GM23338 (cell line): ENCODE data around the gene ELFN1. TPM values are rescaled to one million over a fixed set of nuclear protein-coding genes. Genes with fewer than 3 reads are reported as not detected.
A peak's percentile ranks its signal among the peaks of the same experiment; 100 is the strongest.

Experiments
- ATAC-seq: fragments of 200-7000 bp; cut with Tn5 transposase; 3 replicates; pipeline ENCODE4 v1.9.1; 2020
- DNase-seq: peaks from one replicate; pipeline ENCODE4 v3.0.0-alpha.2; 2015; ENCODE audit warnings: low spot score
- H2AFZ ChIP-seq: fragments of 200-600 bp; sonication (generic); 2 replicates; pipeline ENCODE4 v1.8.0; 2016; ENCODE audit warnings: antibody characterized with exemption, mild to moderate bottlenecking, moderate library complexity
- H3F3A ChIP-seq: fragments of 200-600 bp; sonication (generic); replicated peaks from 2 replicates; pipeline ENCODE4 v1.8.0; 2017; ENCODE audit warnings: antibody characterized with exemption, mixed run types, low read depth
- H3K27ac ChIP-seq: fragments of 200-600 bp; sonication (generic); 2 replicates; pipeline ENCODE4 v1.6.1; 2016; ENCODE audit warnings: low read depth
- H3K27me3 ChIP-seq: fragments of 200-600 bp; sonication (generic); 2 replicates; pipeline ENCODE4 v1.8.0; 2016; ENCODE audit warnings: mild to moderate bottlenecking, mixed run types, moderate library complexity; ENCODE audit not compliant: insufficient read depth
- H3K36me3 ChIP-seq: fragments of 200-600 bp; sonication (generic); 2 replicates; pipeline ENCODE4 v1.8.0; 2016; ENCODE audit warnings: mild to moderate bottlenecking; ENCODE audit not compliant: insufficient read depth
- H3K4me1 ChIP-seq: fragments of 200-600 bp; sonication (generic); 2 replicates; pipeline ENCODE4 v1.8.0; 2016; ENCODE audit warnings: mild to moderate bottlenecking, moderate library complexity; ENCODE audit not compliant: insufficient read depth
- H3K4me2 ChIP-seq: fragments of 200-600 bp; sonication (generic); 2 replicates; pipeline ENCODE4 v1.7.1; 2017; ENCODE audit warnings: mixed run types
- H3K4me3 ChIP-seq: fragments of 200-600 bp; sonication (generic); 2 replicates; pipeline ENCODE4 v1.6.1; 2016; ENCODE audit warnings: mixed run types
- H3K79me2 ChIP-seq: fragments of 200-600 bp; sonication (generic); replicated peaks from 2 replicates; pipeline ENCODE4 v1.8.0; 2017; ENCODE audit warnings: mild to moderate bottlenecking; ENCODE audit not compliant: insufficient read depth
- H3K9me2 ChIP-seq: fragments of 200-600 bp; sonication (generic); 2 replicates; pipeline ENCODE4 v1.8.0; 2017; ENCODE audit not compliant: insufficient read depth
- H4K20me1 ChIP-seq: fragments of 200-600 bp; sonication (generic); replicated peaks from 2 replicates; pipeline ENCODE4 v1.8.0; 2017; ENCODE audit warnings: mild to moderate bottlenecking; ENCODE audit not compliant: insufficient read depth
- H3K27ac Mint-ChIP-seq: 2 replicates; pipeline ENCODE4 v1.8.0; 2020; ENCODE audit warnings: inconsistent platforms, mild to moderate bottlenecking, moderate library complexity, mixed read lengths
- H3K27me3 Mint-ChIP-seq: 3 replicates; pipeline ENCODE4 v1.8.0; 2022; ENCODE audit warnings: low read depth, mild to moderate bottlenecking, moderate library complexity, mixed read lengths, inconsistent platforms; ENCODE audit not compliant: insufficient read depth, poor library complexity
- H3K36me3 Mint-ChIP-seq: 3 replicates; pipeline ENCODE4 v1.8.0; 2021; ENCODE audit warnings: low read depth, mild to moderate bottlenecking, inconsistent platforms, moderate library complexity, mixed read lengths
- H3K4me1 Mint-ChIP-seq: 3 replicates; pipeline ENCODE4 v1.8.0; 2020; ENCODE audit warnings: mild to moderate bottlenecking, inconsistent platforms, mixed read lengths
- H3K4me3 Mint-ChIP-seq: 3 replicates; pipeline ENCODE4 v1.8.0; 2021; ENCODE audit warnings: moderate library complexity, mild to moderate bottlenecking, inconsistent platforms, mixed read lengths
- H3K9me3 Mint-ChIP-seq: 3 replicates; pipeline ENCODE4 v1.8.0; 2020; ENCODE audit warnings: moderate library complexity, mild to moderate bottlenecking, inconsistent platforms, mixed read lengths
- CREB1 ChIP-seq: fragments of 250-450 bp; sonication (Bioruptor Pico); IDR thresholded peaks from 2 replicates; pipeline ENCODE4 v1.5.0; 2020; ENCODE audit warnings: low read depth, mild to moderate bottlenecking, moderate library complexity
- CTCF ChIP-seq, 2 experiments: fragments of 200-600 bp in 1 of 2; sonication (generic) in 1 of 2; conservative IDR thresholded peaks; 2 replicates each; pipeline versions ENCODE4 v1.5.1 to v1.6.1; 2016 to 2017; ENCODE audit warnings: antibody characterized with exemption in 2 of 2, low read depth in 2 of 2, mild to moderate bottlenecking in 2 of 2, moderate library complexity in 1 of 2
- ETS1 ChIP-seq: IDR thresholded peaks from 2 replicates; pipeline ENCODE4 v1.6.1; 2016; ENCODE audit warnings: antibody characterized with exemption
- EZH2 ChIP-seq: fragments of 200-600 bp; sonication (generic); IDR thresholded peaks from one replicate; pipeline ENCODE4 v1.8.0; 2017; ENCODE audit warnings: antibody characterized with exemption, mild to moderate bottlenecking, low read depth; ENCODE audit not compliant: unreplicated experiment
- EZH2phosphoT487 ChIP-seq: fragments of 200-600 bp; sonication (generic); IDR thresholded peaks from one replicate; pipeline ENCODE4 v1.8.1; 2018; ENCODE audit warnings: antibody characterized with exemption; ENCODE audit not compliant: unreplicated experiment
- JUNB ChIP-seq: IDR thresholded peaks from one replicate; pipeline ENCODE4 v1.6.1; 2016; ENCODE audit warnings: antibody characterized with exemption; ENCODE audit not compliant: unreplicated experiment
- NANOG ChIP-seq: IDR thresholded peaks from 2 replicates; pipeline ENCODE4 v1.6.1; 2016; ENCODE audit warnings: antibody characterized with exemption, borderline replicate concordance
- POLR2AphosphoS5 ChIP-seq: IDR thresholded peaks from 2 replicates; pipeline ENCODE4 v1.6.1; 2016; ENCODE audit warnings: antibody characterized with exemption, low read depth
- STAT1 ChIP-seq: IDR thresholded peaks from one replicate; pipeline ENCODE4 v1.6.1; 2016; ENCODE audit warnings: antibody characterized with exemption; ENCODE audit not compliant: unreplicated experiment
- ZNF114 ChIP-seq: fragments of 250-450 bp; sonication (Bioruptor Pico); IDR thresholded peaks from 2 replicates; pipeline ENCODE4 v1.5.0; 2020; ENCODE audit warnings: mild to moderate bottlenecking, moderate library complexity
- ZNF331 ChIP-seq: fragments of 250-450 bp; sonication (Bioruptor Pico); IDR thresholded peaks from 2 replicates; pipeline ENCODE4 v1.5.0; 2020; ENCODE audit warnings: low read depth, mild to moderate bottlenecking, moderate library complexity
- ZNF462 ChIP-seq: fragments of 250-450 bp; sonication (Bioruptor Pico); IDR thresholded peaks from 2 replicates; pipeline ENCODE4 v1.5.0; 2020; ENCODE audit warnings: mild to moderate bottlenecking, moderate library complexity
- polyA plus RNA-seq: library from polyadenylated mRNA; unstranded; fragments of >200 nt; fragmentation: Nextera tagmentation; extraction: Ambion mirVana; gene quantifications from 2 replicates; pipeline ENCODE4 v1.2.1, GENCODE V29; 2016
- total RNA-seq: library from RNA; depleted of rRNA; stranded (reverse); fragments of >200 nt; shearing (Covaris generic); gene quantifications from 2 replicates; pipeline ENCODE4 v1.2.3, GENCODE V29; 2014
- TF ChIP-seq, protein P1 (sequence below): IDR thresholded peaks from one replicate; pipeline ENCODE4 v1.6.1; 2018; ENCODE audit warnings: antibody characterized with exemption; ENCODE audit not compliant: unreplicated experiment

Gene ELFN1
- total and polyA plus RNA-seq, 2 experiments from 2014 or later, result 0.08 to 3.5 TPM

DNA sequence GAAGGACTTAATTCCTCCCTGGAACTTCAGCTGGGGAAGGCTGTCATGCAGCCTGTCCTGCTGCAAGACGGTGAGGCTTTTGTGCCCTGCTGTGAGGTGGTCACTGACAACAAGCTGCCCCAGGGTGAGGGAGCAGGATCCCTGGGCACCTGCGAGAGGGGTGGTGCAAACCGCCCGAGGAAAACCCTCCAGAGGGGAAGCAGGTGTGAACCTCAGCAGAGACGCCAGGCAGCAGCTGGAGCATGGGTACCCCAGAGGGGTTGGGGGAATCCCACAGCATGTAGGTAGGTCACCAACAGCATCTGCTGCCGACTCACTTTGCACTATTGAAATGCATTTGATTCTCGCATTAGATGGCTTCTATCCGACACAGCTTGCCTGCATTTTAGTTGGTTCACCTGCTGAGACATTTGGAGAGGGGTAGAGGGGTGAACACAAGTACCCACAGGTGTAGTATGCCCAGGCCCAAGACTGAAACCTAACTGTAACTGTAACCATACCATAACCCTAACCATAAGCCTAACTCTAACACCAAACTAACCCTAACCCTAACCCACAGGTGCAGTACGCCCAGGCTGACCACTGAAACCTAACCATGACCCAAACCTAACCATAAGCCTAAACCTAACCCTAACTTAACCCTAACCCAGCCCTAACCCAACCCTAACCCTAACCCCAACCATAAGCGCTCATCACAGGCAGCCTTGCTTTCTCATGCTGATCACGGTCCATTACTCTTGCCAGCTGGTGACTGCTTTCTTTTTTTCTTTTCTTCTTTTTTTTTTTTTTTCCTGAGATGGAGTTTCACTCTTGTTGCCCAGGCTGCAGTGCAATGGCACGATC is 85.9 kb downstream of the ELFN1 start:
- Mint-ChIP-seq H3K27ac (no peak overlapping the region), H3K4me3 (no peak overlapping the region; the same call in 2 of the 3 replicates), H3K27me3 (peaks cover 44% of the 10 kb centered on the region), H3K4me1 (peaks cover 17% of the 10 kb centered on the region), H3K36me3 (no peaks in the 10 kb centered on the region), H3K9me3 (no peaks in the 10 kb centered on the region; the same call in 2 of the 3 replicates)
- ATAC-seq, result peak; percentile 76
- H4K20me1 ChIP-seq, result no peaks in the 10 kb centered on the region
- no peak overlapping the region for H3K4me2 ChIP-seq
- H3F3A ChIP-seq, result no peaks in the 10 kb centered on the region
- no peak overlapping the region for H2AFZ ChIP-seq
- no peak for TF ChIP-seq CTCF (conservative IDR thresholded peaks at IDR 0.05; ENCODE audit: low read depth in 2 of 2)
- TF ChIP-seq POLR2AphosphoS5, result no peak
- no peak for TF ChIP-seq JUNB
- no peak for TF ChIP-seq STAT1
- no peak for TF ChIP-seq ETS1
- no peak for TF ChIP-seq ZNF114 (CRISPR knock-in tag)
- TF ChIP-seq, protein P1, sequence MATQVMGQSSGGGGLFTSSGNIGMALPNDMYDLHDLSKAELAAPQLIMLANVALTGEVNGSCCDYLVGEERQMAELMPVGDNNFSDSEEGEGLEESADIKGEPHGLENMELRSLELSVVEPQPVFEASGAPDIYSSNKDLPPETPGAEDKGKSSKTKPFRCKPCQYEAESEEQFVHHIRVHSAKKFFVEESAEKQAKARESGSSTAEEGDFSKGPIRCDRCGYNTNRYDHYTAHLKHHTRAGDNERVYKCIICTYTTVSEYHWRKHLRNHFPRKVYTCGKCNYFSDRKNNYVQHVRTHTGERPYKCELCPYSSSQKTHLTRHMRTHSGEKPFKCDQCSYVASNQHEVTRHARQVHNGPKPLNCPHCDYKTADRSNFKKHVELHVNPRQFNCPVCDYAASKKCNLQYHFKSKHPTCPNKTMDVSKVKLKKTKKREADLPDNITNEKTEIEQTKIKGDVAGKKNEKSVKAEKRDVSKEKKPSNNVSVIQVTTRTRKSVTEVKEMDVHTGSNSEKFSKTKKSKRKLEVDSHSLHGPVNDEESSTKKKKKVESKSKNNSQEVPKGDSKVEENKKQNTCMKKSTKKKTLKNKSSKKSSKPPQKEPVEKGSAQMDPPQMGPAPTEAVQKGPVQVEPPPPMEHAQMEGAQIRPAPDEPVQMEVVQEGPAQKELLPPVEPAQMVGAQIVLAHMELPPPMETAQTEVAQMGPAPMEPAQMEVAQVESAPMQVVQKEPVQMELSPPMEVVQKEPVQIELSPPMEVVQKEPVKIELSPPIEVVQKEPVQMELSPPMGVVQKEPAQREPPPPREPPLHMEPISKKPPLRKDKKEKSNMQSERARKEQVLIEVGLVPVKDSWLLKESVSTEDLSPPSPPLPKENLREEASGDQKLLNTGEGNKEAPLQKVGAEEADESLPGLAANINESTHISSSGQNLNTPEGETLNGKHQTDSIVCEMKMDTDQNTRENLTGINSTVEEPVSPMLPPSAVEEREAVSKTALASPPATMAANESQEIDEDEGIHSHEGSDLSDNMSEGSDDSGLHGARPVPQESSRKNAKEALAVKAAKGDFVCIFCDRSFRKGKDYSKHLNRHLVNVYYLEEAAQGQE, result no peak
- no peak for TF ChIP-seq EZH2phosphoT487
- no peak for TF ChIP-seq ZNF331
- no peak for TF ChIP-seq CREB1
- no peak for TF ChIP-seq NANOG
- TF ChIP-seq ZNF462 (CRISPR knock-in tag), result no peak
- TF ChIP-seq EZH2, result no peak
- no peaks in the 10 kb centered on the region for H3K27me3 ChIP-seq
- no peak overlapping the region for H3K27ac ChIP-seq
- no peaks in the 10 kb centered on the region for H3K79me2 ChIP-seq
- no peaks in the 10 kb centered on the region for H3K36me3 ChIP-seq
- H3K4me3 ChIP-seq, result no peak overlapping the region
- no peak for DNase-seq
- H3K4me1 ChIP-seq, result no peaks in the 10 kb centered on the region
- no peaks in the 10 kb centered on the region for H3K9me2 ChIP-seq
